GM21737 (cell line): ENCODE results near the gene ST3GAL6.

Source experiments
- ATAC-seq: cut with Tn5 transposase; IDR thresholded peaks from one replicate; pipeline ENCODE4 v1.9.1; 2021; ENCODE audit warnings: mild to moderate bottlenecking, moderate library complexity; ENCODE audit not compliant: unreplicated experiment

ST3GAL6 gene

DNA sequence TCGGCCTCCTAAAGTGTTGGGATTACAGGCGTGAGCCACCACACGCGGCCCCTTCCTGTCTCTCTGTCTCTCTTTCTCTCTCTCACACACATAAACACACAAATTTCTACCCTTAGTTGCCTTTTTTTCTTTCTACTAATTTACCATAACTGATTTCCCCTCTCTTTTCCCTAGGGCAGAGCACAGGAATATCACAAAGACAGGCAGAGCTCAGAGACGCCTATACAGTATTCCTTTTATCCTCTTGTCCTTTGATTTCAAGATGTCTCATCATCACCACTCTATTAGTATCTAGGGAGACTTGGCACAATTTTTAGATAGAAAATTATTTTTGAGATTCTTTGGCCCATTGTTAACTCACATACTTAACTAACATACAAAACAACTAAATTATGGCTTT, 25.8 kb upstream of the ST3GAL6 start:
- ATAC-seq: no peak

DNA sequence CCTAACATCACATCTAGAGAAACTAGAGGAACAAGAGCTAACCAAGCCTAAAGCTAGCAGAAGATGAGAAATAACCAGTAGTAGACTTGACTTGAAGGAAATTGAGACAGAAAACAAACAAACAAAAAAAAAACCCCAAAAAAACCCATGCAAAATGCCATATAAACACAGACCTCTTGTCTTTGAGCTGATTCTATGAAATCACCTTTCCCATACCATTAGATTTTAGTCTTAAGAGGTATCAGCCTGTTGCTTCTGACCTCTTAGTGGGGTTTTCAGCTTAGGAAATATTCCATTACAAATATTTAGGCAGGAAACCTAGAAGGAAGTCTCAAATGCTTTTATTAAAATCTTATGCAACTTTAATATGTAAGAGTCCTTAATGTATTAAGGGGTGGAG, 23.9 kb upstream of the ST3GAL6 start:
- ATAC-seq: no peak

DNA sequence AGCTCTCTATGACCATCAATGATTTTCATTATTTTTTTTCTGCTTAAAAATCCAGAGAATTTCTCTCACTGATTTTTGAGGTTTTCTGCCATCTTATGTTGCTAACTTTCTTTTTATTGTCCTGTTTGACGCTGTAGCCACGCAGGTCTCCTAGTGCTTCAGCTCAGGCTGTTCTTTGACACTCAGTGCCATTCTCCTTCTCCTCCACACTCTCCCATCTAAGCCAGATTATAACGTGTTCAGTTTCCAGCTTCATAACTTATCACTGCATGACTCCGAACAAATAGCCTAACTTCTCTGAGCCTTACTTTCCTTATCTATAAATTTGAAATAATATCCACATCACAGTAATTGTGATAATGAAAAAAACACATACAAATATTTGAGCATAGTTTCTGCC, 22.8 kb upstream of the ST3GAL6 start:
- no peak for ATAC-seq

DNA sequence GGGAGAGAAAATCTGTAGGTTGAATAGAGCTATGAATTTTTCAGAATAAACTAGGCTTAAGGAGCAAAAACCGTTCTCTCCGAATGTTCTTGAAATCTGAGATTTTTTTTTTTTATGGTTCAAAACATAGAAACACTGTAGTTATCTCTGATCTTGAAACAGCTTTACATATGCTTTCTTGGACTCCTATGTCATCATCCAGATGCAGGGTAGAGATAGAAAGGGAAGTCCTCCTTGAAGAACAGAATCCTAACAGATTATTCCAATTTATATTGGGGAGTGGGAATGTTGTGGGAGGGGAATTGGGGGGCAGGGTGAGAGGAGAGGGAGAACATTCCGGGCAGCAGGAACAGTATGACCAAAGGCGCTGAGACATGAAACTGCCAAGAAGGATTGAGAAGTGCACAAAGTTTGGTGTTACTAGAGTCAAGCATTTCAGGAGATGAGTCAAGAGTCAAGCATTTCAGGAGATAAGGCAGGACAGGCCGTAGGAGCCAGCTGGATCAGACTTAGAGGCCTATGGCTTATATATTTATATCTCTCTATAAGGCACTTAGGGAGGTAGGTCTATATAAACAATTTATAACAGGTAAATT, 21.9 kb upstream of the ST3GAL6 start:
- ATAC-seq: no peak

DNA sequence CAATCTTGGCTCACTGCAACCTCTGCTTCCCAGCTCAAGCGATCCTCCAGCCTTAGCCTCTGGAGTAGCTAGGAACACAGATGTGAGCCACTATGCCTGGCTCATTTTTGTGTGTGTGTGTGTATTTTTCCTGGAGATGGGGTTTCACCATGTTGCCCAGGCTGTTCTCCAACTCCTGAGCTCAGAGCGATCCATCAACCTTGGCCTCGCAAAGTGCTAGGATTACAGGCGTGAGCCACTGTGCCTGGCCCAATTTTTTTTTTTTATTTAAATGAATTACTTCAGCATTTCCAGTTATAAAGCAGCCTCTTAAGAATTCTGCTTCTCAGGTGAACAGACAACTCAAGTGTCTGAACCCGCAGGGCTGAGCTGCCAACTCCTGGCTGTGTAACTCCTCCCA, 20.1 kb upstream of the ST3GAL6 start:
- no peak for ATAC-seq

DNA sequence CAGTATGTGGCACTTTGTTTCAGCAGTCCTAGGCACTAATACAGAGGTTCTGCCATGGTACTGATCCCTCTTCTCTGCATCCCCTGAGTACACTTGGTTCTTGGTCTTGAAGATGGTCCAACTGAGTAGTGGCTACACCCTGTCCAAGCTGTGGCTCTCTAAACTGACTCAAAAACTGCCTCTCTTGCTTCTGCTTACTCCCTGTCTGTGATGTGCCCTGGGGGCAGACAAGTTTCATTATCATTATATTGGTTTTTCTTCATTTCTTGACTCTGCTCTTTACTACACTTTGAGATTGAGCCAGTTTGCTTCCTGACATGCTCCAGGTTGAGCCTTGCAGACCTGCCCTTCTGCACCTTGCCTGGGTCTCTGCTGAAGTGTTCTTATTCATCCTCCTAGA, 18.9 kb upstream of the ST3GAL6 start:
- ATAC-seq: no peak

DNA sequence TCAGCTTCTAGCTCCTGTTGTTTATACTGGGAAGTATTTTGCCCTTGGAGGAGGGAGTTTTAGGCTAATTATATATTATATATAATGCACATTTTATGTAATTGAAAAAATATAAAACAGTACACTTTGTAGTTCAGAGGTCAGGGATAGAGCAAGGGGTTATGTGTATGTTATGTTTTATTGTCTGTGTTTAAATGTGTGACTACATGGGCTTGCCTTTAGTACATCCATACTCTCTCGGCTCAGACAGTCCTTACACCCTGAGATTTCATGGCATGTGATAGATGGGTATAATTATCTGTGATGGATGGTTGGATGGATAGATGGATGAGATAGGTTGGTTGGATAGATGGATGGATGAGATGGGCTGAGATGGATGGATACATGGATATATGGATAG, 17.4 kb upstream of the ST3GAL6 start:
- ATAC-seq: no peak

DNA sequence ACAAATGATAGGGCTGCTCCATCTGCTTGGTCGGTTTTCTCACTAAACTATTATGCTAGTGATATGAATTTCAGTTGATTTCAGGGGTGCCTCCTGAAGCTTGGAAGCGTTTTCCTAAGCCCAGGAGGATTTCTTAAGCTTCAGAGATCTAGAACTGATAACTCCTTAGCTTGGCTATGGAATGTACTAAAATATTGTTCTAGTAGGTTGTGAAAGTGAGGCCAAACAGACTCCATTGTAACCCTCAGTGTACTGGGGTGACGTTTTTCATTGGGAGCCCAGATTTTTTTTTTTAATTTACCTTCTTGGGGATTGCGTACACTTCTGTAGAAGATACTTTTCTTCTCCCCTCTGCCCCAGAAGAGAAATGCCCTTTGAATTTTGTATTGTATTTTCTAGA, 17.0 kb upstream of the ST3GAL6 start:
- ATAC-seq: no peak

DNA sequence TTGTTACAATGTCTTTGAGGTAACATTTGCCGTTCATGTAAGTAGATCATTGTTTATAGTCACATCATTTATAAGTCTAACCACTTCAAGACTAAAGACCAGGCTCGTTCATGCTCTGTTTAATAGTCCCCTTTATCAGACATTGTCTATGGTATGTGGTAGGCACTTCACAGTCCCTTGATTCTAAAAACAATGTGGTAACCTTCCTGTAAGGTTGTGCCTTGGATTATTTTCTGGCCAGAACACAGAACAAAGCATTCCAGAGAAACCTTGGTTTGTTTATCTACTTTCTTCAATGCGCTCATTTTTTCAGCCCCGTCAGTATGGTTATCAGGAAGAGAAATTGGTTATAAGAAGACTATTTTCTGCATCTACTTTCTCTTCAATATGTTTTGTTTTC, 16.3 kb upstream of the ST3GAL6 start:
- no peak for ATAC-seq

DNA sequence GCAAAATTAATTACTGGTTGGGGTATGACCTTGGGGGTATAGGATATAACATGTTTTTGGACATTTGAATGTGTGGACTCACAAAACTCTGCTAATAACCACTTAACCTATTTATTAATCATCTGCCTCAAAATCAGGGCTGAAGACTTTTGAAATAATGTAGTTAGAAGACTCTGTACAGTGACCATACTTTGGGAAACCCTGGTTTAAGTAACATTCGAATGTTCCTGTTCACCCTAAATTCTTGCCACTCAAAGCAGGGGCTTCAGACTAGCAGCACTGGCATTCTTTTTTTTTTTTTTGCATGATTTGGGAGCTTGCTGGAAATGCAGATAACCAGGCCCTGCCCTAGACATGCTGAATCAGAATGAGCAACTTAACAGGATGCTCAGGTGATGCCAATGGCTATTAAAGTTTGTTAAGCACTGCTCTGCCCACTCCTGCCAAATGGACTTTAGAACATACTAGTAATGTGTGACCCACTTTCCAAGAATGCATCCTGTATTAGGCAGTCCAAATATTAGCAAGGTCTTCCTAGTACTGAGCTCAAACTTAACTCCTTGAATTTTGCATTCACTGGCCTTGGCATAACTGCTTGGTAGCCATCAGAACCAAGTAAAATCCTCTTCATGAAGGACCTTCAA, 12.7 kb upstream of the ST3GAL6 start:
- no peak for ATAC-seq

DNA sequence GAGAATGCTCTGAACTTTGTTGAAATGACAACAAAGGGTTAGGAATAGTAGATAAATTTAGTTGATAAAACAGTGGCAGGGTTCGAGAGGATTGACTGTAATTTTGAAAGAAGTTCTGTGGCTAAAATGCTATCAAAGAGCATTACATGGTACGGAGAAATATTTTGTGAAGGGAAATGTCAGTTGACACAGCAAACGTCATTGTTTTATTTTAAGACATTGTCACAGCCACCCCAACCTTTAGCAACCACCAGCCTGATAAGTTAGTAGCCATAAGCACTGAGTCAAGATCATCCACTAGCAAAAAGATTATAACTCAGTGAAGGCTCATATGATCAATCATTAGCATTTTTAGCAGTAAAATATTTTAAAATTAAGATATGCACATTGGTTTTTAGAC, 8.7 kb upstream of the ST3GAL6 start:
- no peak for ATAC-seq

DNA sequence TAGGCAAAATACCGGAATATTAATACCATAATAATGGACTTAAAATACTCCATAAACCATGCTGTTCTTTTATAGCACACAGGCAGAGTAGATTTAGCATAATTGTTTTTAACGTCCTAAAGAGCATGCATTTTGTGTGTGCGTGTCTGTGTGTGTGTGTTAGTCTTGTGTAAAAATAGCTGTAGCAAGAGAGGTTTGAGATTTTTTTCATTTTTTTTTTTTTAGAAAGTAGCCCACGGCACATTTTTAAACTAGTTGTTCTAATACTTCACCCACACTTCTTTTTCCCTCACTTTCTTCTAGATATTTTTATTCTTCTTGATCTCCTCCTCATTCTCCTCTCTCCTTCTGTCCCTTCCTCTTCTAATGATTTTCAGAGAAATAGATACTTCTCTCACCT, 7.5 kb upstream of the ST3GAL6 start:
- no peak for ATAC-seq

DNA sequence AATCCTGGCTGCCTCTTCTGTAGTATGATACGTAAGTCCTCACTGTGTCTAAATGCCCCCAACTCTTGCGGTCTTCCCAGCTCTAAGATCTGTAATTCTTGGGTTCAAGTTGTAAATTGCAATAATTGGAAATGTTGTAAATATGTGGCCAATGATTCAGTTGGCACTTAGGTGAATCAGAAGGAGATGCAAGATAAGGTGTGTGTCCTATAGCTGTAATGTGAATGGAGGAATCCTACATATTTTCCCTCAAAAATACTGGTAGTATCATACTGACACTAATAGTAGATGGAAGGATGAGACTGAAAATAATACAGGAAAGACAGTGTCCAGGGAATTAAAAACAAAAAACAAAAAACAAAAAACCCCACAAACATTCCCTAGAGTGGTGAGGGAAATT, 3.5 kb upstream of the ST3GAL6 start:
- ATAC-seq: no peak

DNA sequence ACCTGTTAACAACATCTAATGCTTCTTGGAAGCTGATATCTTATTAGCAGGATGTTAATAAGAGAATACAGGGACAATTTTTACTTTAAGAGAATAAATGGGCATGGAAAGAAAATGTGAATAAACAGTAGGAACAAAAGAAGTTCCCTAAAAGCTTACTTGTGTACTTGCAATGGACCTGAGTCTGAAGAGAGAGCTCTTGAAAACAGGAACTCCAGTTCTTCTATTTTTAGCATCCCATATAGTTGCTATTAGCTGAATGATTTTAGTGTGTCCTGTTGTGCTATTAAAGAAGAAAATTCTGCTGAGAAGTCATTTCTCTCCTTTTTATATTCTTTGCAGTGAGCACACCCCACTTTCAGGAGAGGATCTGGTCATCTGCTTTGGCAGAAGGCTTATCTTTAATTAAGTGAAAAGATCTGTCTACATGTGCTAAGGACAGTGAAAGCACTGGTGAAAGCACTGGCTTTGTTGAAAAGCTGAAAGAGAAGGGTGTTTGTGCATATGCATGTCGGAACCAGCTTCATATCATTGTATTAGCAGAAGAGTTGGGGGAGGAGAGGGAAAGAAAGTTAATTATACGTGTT, 1.4 kb upstream of the ST3GAL6 start:
- no peak for ATAC-seq

DNA sequence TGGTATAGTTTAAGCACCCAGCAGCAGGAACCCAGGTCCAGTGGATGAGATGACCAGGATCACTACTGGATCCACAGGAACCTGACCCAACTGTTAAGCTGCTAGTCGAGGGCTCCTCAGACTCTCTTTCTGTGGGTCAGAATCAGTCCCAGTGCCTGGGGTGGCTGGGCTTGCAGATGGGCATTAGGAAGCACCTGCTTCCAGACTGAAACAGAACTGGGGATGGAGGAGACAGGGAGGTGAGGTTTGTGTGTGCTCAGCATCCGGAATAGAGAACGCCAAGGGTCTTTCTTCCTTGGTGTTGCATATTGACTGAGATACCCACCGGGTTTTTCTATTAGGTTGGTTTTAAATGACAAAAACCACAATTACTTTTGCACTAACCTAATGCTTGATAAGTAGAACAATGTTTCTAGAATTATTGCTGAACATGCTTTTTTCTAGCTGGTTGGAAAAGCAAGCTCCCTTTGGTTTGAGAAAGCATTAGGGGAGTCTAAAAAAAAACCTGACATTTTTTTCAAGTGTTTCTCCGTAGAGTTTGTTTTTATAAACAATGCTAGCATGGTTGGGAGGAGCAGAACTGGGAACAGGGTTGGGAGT, 779 bp downstream of the ST3GAL6 start:
- ATAC-seq: no peak

DNA sequence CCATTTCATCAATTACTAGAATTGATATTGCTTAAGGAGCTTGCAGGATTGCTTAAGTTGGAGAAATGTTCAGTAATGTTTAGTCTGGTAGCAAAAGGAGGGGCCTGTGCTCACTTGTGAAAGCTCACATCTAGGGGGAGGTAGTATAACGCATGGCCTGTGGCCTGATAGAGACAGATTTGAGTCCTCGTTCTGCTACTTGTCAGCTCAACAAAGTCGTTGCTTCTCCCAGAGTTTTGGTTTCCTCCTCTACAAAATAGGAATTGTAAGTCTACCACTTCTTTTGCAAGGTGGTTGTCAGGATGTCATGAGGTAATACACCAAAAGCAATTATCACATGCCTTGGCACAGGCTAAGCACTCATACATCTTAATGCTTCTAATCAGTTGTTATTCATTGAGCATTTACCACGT, 1.3 kb downstream of the ST3GAL6 start:
- no peak for ATAC-seq

DNA sequence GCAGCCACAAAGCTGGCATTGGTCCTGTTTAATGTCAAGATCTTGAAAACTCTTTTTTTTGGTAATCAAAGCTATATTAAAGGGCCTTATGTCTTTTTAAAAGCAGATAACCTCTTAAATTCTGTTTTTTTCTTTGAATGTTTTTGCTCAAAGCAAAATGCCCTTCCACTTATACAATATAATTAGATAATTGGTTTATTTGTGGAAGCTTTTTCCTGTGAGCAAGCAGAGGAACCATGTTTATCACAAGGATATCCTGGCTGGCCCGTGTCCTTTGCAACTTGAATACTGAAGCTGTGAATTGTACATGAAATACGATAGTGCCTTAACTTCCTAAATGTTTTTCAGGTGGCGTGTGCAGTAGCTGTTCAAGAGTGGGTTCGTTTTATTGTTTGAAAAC, 2.6 kb downstream of the ST3GAL6 start:
- ATAC-seq: no peak

DNA sequence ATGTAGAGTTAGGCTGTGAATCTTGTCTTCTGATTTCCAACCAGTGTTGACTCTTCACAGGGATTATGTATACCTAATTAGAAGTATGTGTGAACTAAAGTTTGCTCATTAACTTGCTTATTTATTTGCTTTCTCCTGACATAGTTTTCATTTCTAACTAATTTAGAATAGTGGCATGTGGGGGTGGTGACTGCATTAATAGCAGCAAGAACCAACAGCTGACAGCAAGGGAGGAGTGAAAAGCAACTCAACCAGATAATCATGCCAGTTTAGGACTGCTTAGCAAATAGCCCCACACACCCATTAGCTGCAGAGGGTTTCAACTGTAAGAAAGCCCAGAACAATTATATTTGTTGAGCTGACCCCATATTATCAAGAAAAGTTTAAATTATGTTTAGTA, 3.8 kb downstream of the ST3GAL6 start:
- no peak for ATAC-seq

DNA sequence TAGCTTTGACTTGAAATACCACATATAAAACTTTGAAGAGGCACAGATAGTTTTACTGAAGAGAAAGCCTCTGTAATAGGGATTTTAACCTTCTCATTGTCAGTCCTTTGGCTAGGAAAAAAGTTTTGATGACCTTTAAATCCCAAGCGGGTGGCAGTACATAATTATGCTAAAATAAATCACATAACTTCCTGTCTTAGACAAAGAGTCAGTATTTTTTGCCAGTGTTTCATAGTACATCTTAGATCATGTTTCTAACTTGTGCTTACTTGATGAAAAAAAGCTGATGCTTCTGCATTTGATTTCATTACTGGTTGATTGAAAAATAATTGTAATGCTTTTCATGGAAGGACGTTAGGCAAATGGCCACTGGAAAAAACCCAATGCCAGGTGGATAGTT, 5.8 kb downstream of the ST3GAL6 start:
- no peak for ATAC-seq

DNA sequence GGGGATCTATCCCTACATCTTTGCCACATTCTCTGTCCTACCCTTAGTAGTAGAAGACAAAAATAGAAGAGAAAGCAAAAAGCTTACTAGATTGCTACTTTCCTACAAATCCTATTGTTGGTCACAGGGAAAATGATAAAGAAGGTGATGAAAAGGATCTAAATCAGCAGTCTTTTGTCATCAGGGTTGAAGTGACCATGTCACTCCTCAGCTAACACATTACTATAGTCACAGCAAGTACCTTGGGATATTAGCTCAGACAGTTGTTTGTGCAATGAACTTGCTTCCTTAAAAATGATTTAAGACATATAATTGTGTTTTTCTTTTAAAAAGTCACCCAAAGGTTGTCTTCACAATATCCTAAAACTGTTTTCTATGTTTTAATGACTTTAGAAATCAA, 6.3 kb downstream of the ST3GAL6 start:
- no peak for ATAC-seq

DNA sequence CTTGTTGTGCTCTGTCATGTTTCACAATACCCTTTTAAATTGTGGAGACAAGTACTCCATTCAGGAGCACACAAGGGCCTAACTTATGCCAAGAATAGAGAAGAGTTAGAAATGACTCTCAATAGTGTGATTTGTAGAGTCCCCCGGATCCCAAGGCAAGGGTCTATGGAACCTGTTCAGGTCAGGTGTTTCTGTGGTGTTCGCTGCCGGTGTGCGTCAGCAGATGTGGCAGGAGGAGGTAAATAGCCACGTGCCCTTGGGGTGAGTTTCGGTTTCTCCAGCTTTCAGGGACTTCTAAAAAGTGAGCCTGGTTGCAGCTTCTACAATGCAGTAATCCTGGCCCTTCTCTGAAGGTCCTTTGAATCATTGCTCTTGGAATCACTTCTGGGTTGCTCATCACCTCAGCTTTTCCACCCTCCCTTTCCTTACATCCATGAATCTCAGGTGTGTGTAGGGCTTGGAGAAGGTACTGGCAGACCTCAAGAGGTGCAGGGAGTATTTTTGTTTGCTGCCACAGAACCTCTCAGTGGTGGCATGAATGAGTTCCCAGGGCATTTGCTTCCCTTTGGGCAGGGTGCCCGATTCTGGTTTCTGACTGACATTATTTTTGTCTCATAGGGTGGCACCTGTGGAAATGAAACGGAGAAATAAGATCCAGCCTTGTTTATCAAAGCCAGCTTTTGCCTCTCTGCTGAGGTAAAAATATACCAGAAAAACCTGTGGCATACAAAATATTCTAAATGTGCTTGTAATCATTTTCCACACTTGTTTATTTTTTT, 7.3 kb downstream of the ST3GAL6 start:
- ATAC-seq: no peak

DNA sequence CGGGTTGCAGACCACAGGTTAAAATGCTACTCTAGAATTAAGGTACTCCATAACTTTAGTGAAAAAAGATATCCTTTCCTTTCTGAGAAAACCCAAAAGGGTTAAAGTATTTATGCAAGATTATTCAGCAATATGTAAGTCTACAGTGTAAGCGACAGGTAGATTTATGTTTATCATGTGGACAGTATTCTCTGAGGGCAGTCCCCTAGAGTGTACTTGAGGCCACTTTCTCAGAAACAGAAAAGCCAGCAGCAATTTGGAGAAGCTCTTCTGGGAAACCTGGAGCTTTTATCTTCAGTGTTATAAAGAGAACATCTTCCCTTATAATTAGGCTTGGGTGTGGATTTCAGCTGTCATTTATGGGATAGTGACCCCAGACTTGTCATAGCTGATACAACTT, 8.9 kb downstream of the ST3GAL6 start:
- ATAC-seq: no peak
